NCI-H345 treated with DMSO at 0.1 percent for 48 hours (cell line): ENCODE measurements around the gene HIPK1.
"Not testable (repeated sequence)": the region's sequence is repeated elsewhere in the genome, so short reads cannot be mapped to it uniquely, and the experiment has no call there.

ENCODE experiments used
- DNase-seq: peaks from one replicate; lab custom pipeline; 2025; ENCODE audit not compliant: unreplicated experiment; lab: John Stamatoyannopoulos, UW

Gene HIPK1

GRCh38 chr1:113981962-113982931 is 53.1 kb downstream of the HIPK1 start:
- no peak for DNase-seq

GRCh38 chr1:113982949-113983348 is 53.8 kb downstream of the HIPK1 start:
- DNase-seq: no peak

GRCh38 chr1:113983391-113983790 is 54.3 kb downstream of the HIPK1 start:
- no peak for DNase-seq

GRCh38 chr1:113983826-113984225 is 54.7 kb downstream of the HIPK1 start:
- DNase-seq: no peak

GRCh38 chr1:113984710-113985109 is 55.6 kb downstream of the HIPK1 start:
- no peak for DNase-seq

- DNase-seq: no peak
These were observed 57.7 kb downstream of the HIPK1 start for GRCh38 chr1:113986802-113987201.

- no peak for DNase-seq
These were observed 58.1 kb downstream of the HIPK1 start for GRCh38 chr1:113987259-113987658.

- no peak for DNase-seq
These were observed 61.4 kb downstream of the HIPK1 start for GRCh38 chr1:113990530-113990929.

- no peak for DNase-seq
These were observed 61.8 kb downstream of the HIPK1 start for GRCh38 chr1:113990961-113991360.

- no peak for DNase-seq
These were observed 62.4 kb downstream of the HIPK1 start for GRCh38 chr1:113991467-113991997.

GRCh38 chr1:113993072-113993471 is 63.9 kb downstream of the HIPK1 start:
- DNase-seq: no peak

GRCh38 chr1:113993766-113994165 is 64.6 kb downstream of the HIPK1 start:
- DNase-seq: no peak

GRCh38 chr1:113995382-113995781 is 66.3 kb downstream of the HIPK1 start:
- DNase-seq: no peak

GRCh38 chr1:113998361-113998760 is 69.2 kb downstream of the HIPK1 start:
- no peak for DNase-seq

GRCh38 chr1:113999233-113999632 is 70.1 kb downstream of the HIPK1 start:
- DNase-seq: no peak

- DNase-seq: no peak
These were observed 70.7 kb downstream of the HIPK1 start for GRCh38 chr1:113999799-114000198.

- no peak for DNase-seq
These were observed 71.3 kb downstream of the HIPK1 start for GRCh38 chr1:114000406-114000805.

GRCh38 chr1:114002492-114003239 is 73.5 kb downstream of the HIPK1 start:
- DNase-seq: no peak

GRCh38 chr1:114003431-114003830 is 74.3 kb downstream of the HIPK1 start:
- DNase-seq: no peak

- DNase-seq: not testable (repeated sequence)
These were observed 77.7 kb downstream of the HIPK1 start for GRCh38 chr1:114006825-114007224.

- no peak for DNase-seq
These were observed 79.4 kb downstream of the HIPK1 start for GRCh38 chr1:114008480-114008941.

- DNase-seq: no peak
These were observed 79.9 kb downstream of the HIPK1 start for GRCh38 chr1:114008993-114009392.
